ENCODE data around the gene STAG2.

STAG2 gene

DNA sequence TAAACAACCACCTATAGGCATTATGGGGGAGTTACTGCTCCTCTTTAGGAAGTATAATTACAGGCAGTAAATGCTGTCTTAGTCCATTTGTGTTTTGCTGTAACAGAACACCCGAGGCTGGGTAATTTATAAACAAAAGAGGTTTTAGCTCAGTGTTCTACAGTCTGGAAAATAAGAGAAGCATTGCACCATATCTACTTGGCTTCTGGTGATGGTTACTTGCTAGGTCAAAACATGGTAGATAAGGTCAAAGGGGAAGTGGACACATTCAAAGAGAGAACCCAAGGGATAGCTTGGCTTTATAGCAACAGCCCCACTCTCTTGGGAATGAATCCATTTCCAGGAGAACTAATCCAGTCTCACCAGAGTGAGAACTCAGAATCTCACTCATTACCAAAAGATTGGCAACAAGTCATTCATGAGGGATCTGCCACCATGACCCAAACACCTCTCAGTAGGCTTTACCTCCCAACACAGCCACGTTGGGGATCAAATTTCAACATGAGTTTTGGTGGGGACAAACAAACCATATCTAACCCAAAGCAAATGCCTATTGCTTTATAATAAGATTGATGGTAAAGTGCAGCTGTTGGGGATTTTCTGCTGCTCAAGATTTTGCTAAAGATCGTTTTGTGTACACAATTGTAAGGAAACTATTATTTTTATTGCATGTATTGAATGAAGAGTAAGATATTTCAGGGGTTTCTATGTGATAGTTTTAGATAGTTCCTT lies 32.6 kb downstream of the STAG2 start:
- Mint-ChIP-seq H3K4me1 (peaks cover 29% of the 10 kb centered on the region), H3K36me3 (peaks cover 6% of the 10 kb centered on the region), H3K27me3 (no peaks in the 10 kb centered on the region), H3K4me3 (no peak overlapping the region), H3K9me3 (no peaks in the 10 kb centered on the region), H3K27ac (no peak overlapping the region)
- ATAC-seq: no peak

DNA sequence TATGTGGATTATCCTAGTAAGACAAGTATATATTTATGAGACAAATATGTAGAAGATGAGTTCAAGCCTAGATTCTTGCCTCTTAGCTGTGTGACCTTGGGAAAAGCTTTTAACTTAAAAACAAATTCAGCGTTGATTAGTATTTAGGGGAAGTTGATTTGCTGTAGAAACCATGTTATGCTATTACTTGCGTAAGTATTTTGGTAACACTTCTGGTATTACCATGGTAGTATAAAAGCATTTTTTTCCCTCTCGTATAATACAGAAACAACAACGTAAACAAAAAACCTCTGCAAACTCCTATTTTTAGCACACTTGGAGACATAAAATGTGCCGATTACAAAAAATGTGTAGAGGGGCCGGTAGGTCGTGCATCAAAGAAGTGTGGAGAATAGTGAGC lies 33.2 kb downstream of the STAG2 start:
- Mint-ChIP-seq H3K36me3 (peaks cover 6% of the 10 kb centered on the region), H3K4me1 (peaks cover 35% of the 10 kb centered on the region), H3K27ac (no peak overlapping the region), H3K4me3 (no peak overlapping the region), H3K9me3 (no peaks in the 10 kb centered on the region), H3K27me3 (no peaks in the 10 kb centered on the region)
- ATAC-seq: no peak

DNA sequence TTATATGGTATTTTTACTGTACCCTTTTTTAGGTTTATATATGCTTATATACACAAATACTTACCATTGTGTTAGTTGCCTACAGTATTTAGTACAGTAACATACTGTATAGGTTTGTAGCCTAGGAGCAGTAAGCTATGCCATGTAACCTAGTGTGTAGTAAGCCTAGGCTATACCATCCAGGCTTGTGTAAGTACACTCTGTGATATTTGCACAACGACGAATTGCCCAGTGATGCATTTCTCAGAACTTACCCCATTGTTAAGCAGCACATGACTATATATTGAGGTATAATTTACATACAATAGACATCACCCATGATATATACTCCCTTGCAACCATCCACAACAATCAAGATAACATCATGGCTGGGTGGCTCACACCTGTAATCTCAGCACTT lies 40.1 kb downstream of the STAG2 start:
- Mint-ChIP-seq H3K27me3 (no peaks in the 10 kb centered on the region), H3K36me3 (peaks cover 6% of the 10 kb centered on the region), H3K9me3 (no peaks in the 10 kb centered on the region), H3K4me1 (peaks cover 30% of the 10 kb centered on the region), H3K4me3 (no peak overlapping the region), H3K27ac (no peak overlapping the region)
- ATAC-seq: no peak

DNA sequence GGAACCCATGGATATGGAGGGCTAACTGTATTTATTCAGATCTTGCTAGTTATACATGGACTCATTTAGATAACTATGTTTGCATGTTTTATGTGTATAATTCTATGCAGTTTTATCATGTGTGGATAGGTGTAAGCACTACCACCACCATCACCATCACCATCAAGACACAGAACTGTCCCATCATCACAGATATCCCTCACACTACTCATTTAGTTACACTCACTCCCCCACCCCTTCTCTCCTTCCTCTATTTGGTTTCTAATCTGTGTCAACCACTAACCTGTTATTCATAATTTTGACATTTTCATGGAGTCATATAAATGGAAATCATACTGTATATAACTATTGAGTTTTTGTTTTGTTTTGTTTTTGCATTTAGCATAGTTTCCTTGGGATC lies 43.7 kb downstream of the STAG2 start:
- peaks cover 9% of the 10 kb centered on the region for H3K36me3 Mint-ChIP-seq
- no peaks in the 10 kb centered on the region for H3K9me3 Mint-ChIP-seq
- H3K27me3 Mint-ChIP-seq: no peaks in the 10 kb centered on the region
- H3K4me1 Mint-ChIP-seq: peaks cover 45% of the 10 kb centered on the region
- ATAC-seq: peak; percentile 82
- H3K27ac Mint-ChIP-seq: no peak overlapping the region
- H3K4me3 Mint-ChIP-seq: no peak overlapping the region

DNA sequence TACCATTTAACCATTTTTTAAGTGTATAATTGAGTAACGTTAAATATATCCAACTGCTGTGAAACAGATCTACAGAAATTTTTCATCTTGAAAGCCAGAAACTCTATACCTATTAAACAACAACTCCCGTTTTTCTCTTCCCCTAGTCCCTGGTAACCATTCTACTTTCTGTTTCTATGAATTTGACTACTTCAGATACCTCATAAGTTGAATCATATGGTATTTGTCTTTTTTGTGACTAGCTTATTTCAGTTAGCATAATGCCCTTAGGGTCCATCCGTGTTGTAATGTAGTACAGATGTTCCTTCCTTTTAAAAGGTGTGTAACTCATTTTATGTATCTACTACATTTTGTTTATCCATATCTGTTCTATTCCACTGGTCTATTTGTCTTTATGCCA lies 48.7 kb downstream of the STAG2 start:
- Mint-ChIP-seq H3K9me3 (no peaks in the 10 kb centered on the region), H3K4me3 (peak overlapping the region; percentile 53), H3K36me3 (peaks cover 4% of the 10 kb centered on the region), H3K27me3 (no peaks in the 10 kb centered on the region), H3K27ac (peak overlapping the region; percentile 72), H3K4me1 (peaks cover 65% of the 10 kb centered on the region)
- no peak for ATAC-seq

DNA sequence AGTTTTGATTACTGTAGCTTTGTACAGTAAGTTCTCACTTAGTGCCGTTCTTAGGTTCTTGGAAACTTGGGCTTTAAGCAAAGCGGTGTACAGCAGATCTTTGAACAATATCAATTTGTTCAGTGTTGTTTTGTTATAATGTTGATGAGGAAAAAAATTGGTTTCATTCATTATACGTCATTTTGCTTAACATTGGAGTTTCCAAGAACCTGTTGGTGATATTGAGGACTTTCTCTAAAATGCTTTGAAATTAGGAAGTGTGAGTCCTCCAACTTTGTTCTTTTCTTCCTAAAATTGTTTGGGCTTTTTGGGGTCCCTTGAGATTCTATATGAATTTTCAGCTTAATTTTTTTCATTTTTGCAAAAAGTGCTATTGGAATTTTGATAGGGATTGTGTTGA lies 49.1 kb downstream of the STAG2 start:
- H3K4me1 Mint-ChIP-seq: peaks cover 61% of the 10 kb centered on the region
- no peaks in the 10 kb centered on the region for H3K27me3 Mint-ChIP-seq
- peak overlapping the region; percentile 72 for H3K27ac Mint-ChIP-seq

DNA sequence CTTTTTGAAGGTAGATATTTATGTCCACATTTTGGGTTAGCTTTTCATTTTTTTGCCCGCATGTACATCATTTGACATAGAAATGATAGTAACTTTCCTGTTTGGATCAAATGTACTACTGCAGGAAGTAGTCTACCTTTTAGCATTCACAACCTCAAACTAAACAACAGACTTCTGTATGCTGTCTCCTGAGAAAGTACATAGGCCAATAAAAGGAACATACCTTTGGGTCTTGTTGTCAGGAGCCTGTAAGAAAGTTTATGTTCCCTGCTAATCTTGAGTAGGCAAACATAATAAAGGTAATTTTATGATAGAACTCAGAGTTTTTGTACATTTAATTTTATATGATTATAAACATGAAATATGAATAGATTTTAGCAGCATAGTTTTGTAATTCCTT lies 54.2 kb downstream of the STAG2 start:
- H3K4me1 Mint-ChIP-seq: peaks cover 33% of the 10 kb centered on the region
- H3K36me3 Mint-ChIP-seq: no peaks in the 10 kb centered on the region
- ATAC-seq: no peak
- no peaks in the 10 kb centered on the region for H3K27me3 Mint-ChIP-seq
- H3K27ac Mint-ChIP-seq: no peak overlapping the region
- no peak overlapping the region for H3K4me3 Mint-ChIP-seq
- no peaks in the 10 kb centered on the region for H3K9me3 Mint-ChIP-seq

More for the DNA sequence above, 49.1 kb downstream of the STAG2 start:
- ATAC-seq: no peak
- Mint-ChIP-seq H3K36me3 (peaks cover 4% of the 10 kb centered on the region), H3K9me3 (no peaks in the 10 kb centered on the region), H3K4me3 (no peak overlapping the region)

DNA sequence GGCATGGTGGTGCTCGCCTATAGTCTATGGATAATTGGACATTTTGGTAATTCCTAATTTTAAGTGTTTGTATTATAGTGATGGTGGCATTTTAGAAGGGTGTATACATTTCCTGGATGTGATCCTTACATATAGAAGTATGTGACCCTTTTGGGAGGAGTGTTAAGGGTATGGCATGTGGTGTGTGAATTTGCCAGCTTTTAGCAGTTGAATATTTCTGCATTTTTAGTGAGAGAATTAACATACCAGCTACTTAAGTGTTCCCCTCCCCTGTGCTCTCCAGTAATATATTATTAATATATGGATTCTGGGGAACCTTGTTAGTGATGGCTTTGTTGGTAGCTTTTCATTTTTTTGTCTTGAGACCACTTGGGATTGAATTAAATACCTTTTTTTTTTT lies 55.3 kb downstream of the STAG2 start:
- Mint-ChIP-seq H3K4me1 (peaks cover 22% of the 10 kb centered on the region), H3K27ac (no peak overlapping the region)
- no peak for ATAC-seq

DNA sequence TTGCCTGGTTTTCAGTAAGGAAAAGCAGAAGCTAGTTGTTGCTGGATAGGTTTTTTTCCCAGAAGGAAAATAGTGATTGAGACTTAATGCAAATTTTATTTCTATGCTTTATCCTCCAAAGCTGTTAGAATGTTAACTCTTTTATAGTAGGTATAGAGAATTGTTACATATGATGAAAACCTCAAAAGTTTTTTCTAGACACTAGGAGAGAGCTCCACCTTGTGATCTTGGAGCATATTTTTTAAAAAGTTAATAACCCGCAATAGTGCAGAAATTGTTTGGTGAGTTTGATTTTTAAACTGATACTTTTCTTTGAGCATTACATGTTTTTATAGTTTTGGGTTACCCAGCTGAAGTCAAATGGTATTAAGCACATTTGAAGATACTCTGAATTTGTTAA lies 56.5 kb downstream of the STAG2 start:
- H3K27me3 Mint-ChIP-seq: no peaks in the 10 kb centered on the region
- H3K4me1 Mint-ChIP-seq: peaks cover 13% of the 10 kb centered on the region
- H3K27ac Mint-ChIP-seq: no peak overlapping the region
- no peak overlapping the region for H3K4me3 Mint-ChIP-seq
- ATAC-seq: no peak
- no peaks in the 10 kb centered on the region for H3K36me3 Mint-ChIP-seq
- H3K9me3 Mint-ChIP-seq: no peaks in the 10 kb centered on the region

More for the DNA sequence above, 55.3 kb downstream of the STAG2 start:
- H3K27me3 Mint-ChIP-seq: no peaks in the 10 kb centered on the region
- H3K36me3 Mint-ChIP-seq: no peaks in the 10 kb centered on the region
- no peaks in the 10 kb centered on the region for H3K9me3 Mint-ChIP-seq
- H3K4me3 Mint-ChIP-seq: no peak overlapping the region

DNA sequence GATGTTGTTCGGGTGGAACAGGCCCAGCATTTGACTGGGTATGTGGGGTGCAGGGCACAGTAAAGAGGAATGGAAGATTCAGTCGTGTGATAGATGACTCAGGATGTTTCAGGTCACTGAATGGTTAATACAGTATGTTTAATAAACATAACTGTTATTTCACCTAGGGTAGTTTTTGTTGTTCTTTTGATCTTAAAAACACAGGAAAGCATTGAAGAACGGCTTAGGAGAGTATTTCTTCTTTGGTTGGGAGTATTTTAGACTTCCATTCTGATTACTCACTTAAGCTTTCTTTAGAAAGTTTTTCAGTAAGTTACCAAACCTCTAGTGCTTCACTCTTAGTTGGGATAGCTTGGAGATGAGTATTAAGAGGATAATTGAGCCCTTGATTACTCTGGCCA lies 62.3 kb downstream of the STAG2 start:
- Mint-ChIP-seq H3K36me3 (no peaks in the 10 kb centered on the region), H3K27ac (no peak overlapping the region), H3K27me3 (no peaks in the 10 kb centered on the region), H3K4me3 (no peak overlapping the region), H3K9me3 (no peaks in the 10 kb centered on the region), H3K4me1 (no peaks in the 10 kb centered on the region)
- no peak for ATAC-seq

DNA sequence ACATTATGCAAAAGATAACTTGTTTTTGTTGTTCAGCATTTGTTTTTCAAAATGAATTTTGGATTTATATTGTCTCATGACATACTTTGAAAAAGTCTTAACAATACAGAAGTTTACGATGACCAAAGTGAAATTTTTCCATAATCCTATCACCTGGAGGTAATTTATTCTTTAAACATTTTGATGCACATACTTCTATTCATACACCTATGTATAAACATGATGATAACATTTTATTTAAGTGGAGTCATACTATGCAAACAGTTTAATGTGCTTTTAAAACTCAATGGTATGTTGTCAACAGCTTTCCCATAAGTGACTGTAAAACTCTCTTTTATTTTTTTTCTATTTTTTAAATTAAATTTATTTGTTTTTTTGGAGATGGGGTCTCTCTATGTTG lies 65.0 kb downstream of the STAG2 start:
- Mint-ChIP-seq H3K27ac (no peak overlapping the region), H3K4me3 (no peak overlapping the region), H3K9me3 (no peaks in the 10 kb centered on the region), H3K27me3 (no peaks in the 10 kb centered on the region), H3K36me3 (no peaks in the 10 kb centered on the region), H3K4me1 (no peaks in the 10 kb centered on the region)
- no peak for ATAC-seq

DNA sequence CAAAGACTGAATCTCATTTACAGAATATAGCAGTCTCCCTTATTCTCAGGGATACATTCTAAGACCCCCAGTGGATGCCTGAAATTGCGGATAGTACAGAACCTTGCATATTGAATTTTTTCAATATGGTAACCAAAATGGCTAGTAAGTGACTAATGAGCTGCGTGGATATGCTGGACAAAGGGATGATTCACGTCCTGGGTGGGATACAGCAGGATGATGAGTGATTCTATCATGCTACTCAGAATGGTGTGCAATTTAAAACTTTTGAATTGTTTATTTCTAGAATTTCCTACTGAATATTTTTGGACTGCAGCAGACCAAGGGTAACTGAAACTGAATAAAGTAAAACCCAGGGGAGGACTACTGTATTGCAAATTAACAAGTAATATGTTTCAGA lies 66.7 kb downstream of the STAG2 start:
- Mint-ChIP-seq H3K27ac (no peak overlapping the region), H3K4me3 (no peak overlapping the region), H3K4me1 (no peaks in the 10 kb centered on the region), H3K27me3 (no peaks in the 10 kb centered on the region), H3K36me3 (no peaks in the 10 kb centered on the region), H3K9me3 (no peaks in the 10 kb centered on the region)
- no peak for ATAC-seq

DNA sequence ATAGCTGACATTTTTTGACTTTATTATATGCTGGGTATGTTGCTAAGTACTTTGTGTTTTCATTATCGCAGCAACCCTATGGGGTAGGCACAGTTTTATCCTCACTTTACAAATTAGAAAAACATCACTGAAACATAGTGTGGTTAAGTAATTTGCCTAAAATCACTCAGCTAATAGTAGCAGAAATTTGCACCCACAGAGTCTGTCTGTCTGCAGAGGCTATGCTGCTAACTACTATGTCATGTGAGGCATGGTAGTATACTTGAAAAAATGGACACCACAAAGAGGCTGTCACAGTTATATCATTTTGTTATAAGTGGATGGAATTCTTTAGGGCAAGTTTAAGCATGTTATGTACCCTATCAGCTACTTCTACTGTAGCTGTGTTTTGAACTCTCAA lies 69.0 kb downstream of the STAG2 start:
- H3K4me1 Mint-ChIP-seq: no peaks in the 10 kb centered on the region
- peaks cover 6% of the 10 kb centered on the region for H3K36me3 Mint-ChIP-seq
- H3K27me3 Mint-ChIP-seq: no peaks in the 10 kb centered on the region
- no peak for ATAC-seq
- H3K4me3 Mint-ChIP-seq: no peak overlapping the region
- no peak overlapping the region for H3K27ac Mint-ChIP-seq
- H3K9me3 Mint-ChIP-seq: no peaks in the 10 kb centered on the region

DNA sequence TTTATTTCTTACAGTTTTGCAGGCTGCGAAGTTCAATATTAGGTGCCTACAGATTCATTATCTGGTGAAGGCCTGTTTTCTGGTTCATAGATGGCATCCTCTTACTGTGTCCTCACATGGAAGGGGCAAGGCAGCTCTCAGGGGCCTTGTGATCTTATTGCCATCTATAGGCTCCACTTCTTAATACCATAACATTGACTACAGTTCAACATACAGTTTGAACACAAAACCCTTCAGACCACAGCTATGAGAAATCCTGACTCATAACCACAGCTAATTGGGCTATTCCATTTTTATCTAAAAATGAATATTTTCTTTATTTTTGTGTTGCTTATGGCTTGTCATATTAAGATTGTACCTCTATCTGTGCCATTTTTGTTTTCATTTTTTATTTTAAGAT lies 72.3 kb downstream of the STAG2 start:
- H3K4me1 Mint-ChIP-seq: no peaks in the 10 kb centered on the region
- no peak for ATAC-seq
- H3K36me3 Mint-ChIP-seq: peaks cover 6% of the 10 kb centered on the region
- H3K27ac Mint-ChIP-seq: no peak overlapping the region
- H3K9me3 Mint-ChIP-seq: no peaks in the 10 kb centered on the region
- no peak overlapping the region for H3K4me3 Mint-ChIP-seq
- no peaks in the 10 kb centered on the region for H3K27me3 Mint-ChIP-seq

DNA sequence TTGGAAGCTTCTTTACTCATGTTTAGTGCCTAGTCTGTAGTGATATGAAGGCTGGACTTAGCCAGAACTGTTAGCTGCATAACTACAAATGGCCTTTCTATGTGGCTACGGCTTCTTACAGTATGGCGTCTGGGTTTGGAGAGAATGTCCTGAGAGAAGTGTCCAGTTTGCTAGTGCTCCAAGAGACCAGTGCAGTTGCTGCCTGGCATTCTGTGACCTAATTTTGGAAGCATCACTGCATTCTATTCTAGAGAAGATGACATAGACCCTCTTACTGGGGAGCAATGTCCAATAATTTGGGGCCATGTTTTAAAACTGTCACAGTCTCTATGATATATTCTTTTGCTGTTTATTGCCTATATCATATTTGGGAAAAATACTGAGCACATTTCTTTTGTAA lies 74.2 kb downstream of the STAG2 start:
- no peak for ATAC-seq
- no peaks in the 10 kb centered on the region for H3K9me3 Mint-ChIP-seq
- peaks cover 6% of the 10 kb centered on the region for H3K36me3 Mint-ChIP-seq
- no peaks in the 10 kb centered on the region for H3K27me3 Mint-ChIP-seq
- H3K27ac Mint-ChIP-seq: no peak overlapping the region
- H3K4me3 Mint-ChIP-seq: no peak overlapping the region
- H3K4me1 Mint-ChIP-seq: no peaks in the 10 kb centered on the region

DNA sequence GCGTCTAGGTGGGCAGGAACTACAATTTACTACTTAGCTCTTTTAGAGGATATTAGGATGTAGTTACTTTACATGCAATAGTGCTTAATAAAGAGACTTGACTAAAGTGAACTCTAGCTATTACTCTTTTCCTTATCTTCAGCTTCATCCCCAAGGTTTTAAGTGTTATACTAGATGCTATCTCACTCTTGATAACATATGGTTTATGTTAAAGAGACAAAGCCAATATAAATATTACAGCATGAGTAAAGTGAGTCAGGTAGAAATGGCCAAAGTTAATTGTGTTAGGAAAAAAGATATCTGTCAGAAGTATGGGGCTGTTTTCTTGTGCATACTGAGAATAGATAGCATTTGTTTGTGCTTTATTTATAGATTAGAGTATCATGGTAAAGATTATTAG lies 80.5 kb downstream of the STAG2 start:
- Mint-ChIP-seq H3K36me3 (peaks cover 7% of the 10 kb centered on the region), H3K4me1 (no peaks in the 10 kb centered on the region), H3K4me3 (no peak overlapping the region), H3K9me3 (no peaks in the 10 kb centered on the region), H3K27ac (no peak overlapping the region), H3K27me3 (no peaks in the 10 kb centered on the region)
- ATAC-seq: no peak

DNA sequence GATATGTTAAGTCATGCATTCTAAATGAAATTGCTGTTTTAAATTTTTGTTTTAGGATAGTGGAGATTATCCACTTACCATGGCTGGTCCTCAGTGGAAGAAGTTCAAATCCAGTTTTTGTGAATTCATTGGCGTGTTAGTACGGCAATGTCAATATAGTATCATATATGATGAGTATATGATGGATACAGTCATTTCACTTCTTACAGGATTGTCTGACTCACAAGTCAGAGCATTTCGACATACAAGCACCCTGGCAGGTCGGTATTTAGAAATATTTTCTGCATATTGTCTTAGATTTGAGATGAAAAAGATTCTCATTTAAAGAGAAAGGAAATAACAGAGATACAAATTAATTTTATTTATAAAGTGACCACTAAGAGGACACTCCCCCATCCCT lies 83.6 kb downstream of the STAG2 start:
- H3K27ac Mint-ChIP-seq: no peak overlapping the region
- no peaks in the 10 kb centered on the region for H3K4me1 Mint-ChIP-seq
- peaks cover 7% of the 10 kb centered on the region for H3K36me3 Mint-ChIP-seq
- H3K9me3 Mint-ChIP-seq: no peaks in the 10 kb centered on the region
- no peak overlapping the region for H3K4me3 Mint-ChIP-seq
- H3K27me3 Mint-ChIP-seq: no peaks in the 10 kb centered on the region
- no peak for ATAC-seq
